HCT116 (cell line): ENCODE data around the gene MOV10L1.

Experiments
- ELF1 ChIP-seq: IDR thresholded peaks from 2 replicates; pipeline ENCODE4 v1.6.1; 2012; ENCODE audit warnings: low read depth, borderline replicate concordance
- EZH2 ChIP-seq: fragments of 200-600 bp; sonication (generic); IDR thresholded peaks from 2 replicates; pipeline ENCODE4 v1.6.1; 2017; ENCODE audit warnings: antibody characterized with exemption, mixed run types
- FOSL1 ChIP-seq: IDR thresholded peaks from 2 replicates; pipeline ENCODE4 v1.6.1; 2012; ENCODE audit warnings: low read depth
- JUND ChIP-seq: IDR thresholded peaks from 2 replicates; pipeline ENCODE4 v1.6.1; 2012
- POLR2A ChIP-seq: IDR thresholded peaks from 2 replicates; pipeline ENCODE4 v1.7.0; 2011; ENCODE audit warnings: borderline replicate concordance; ENCODE audit not compliant: insufficient read depth, insufficient read length; ENCODE audit errors: extremely low read depth
- POLR2AphosphoS5 ChIP-seq: IDR thresholded peaks from 2 replicates; pipeline ENCODE4 v1.6.1; 2011; ENCODE audit warnings: mild to moderate bottlenecking, low read depth, low read length, moderate library complexity
- SP1 ChIP-seq: IDR thresholded peaks from 2 replicates; pipeline ENCODE4 v1.6.1; 2012; ENCODE audit warnings: low read depth
- SRF ChIP-seq: IDR thresholded peaks from 2 replicates; pipeline ENCODE4 v1.6.1; 2012; ENCODE audit warnings: low read depth
- YY1 ChIP-seq: IDR thresholded peaks from 2 replicates; pipeline ENCODE4 v1.6.1; 2011; ENCODE audit warnings: low read length, low read depth, moderate library complexity, mild to moderate bottlenecking; ENCODE audit not compliant: insufficient replicate concordance; ENCODE audit errors: extremely low read depth
- ZNF274 ChIP-seq: fragments of 200-500 bp; sonication (Bioruptor generic); IDR thresholded peaks from 2 replicates; pipeline ENCODE4 v1.6.1; 2014; ENCODE audit warnings: mild to moderate bottlenecking, low read depth, low read length, inconsistent platforms
- TF ChIP-seq, protein P1 (sequence below): IDR thresholded peaks from 2 replicates; pipeline ENCODE4 v1.6.1; 2012
- TF ChIP-seq, protein P2 (sequence below), 3 experiments: fragments of 200-600 bp in 1 of 3; sonication (generic) in 1 of 3; IDR thresholded peaks in 2 of 3; conservative IDR thresholded peaks in 1 of 3; 2 replicates each; pipeline ENCODE4 v1.5.1; 2012 to 2017; ENCODE audit warnings: low read depth in 2 of 3, low read length in 2 of 3, antibody characterized with exemption in 1 of 3, borderline replicate concordance in 1 of 3, control low read depth in 1 of 3, mild to moderate bottlenecking in 1 of 3, mixed read lengths in 1 of 3, mixed run types in 1 of 3, moderate library complexity in 1 of 3; ENCODE audit not compliant: insufficient read depth in 1 of 3
- TF ChIP-seq, protein P3 (sequence below): IDR thresholded peaks from 2 replicates; pipeline ENCODE4 v1.6.1; 2011; ENCODE audit warnings: mild to moderate bottlenecking, low read length, moderate library complexity; ENCODE audit not compliant: insufficient replicate concordance; ENCODE audit errors: extremely low read depth
- TF ChIP-seq, protein P4 (sequence below): IDR thresholded peaks from 2 replicates; pipeline ENCODE4 v1.6.1; 2012

DNA sequence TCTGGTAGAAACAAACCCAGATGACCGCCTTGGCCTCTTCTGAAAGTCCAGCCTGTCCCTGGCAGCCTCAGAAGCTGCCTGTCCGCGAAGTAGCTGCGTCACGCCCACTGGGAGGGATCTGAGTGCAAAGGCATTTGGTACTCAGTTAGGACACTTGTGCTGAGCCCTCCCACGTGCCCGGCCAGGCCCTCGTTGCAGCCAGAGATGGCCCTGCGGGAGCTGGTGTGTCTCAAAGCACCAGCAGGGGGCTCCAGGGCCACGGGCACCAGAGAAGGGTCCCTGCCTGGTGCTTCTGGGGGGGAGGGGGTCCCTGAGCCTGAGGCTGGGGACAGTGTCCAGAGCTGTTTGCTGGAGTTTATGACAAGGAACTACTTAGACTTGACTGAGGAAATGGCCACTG, 116.8 kb downstream of the MOV10L1 start:
- TF ChIP-seq, protein P1, sequence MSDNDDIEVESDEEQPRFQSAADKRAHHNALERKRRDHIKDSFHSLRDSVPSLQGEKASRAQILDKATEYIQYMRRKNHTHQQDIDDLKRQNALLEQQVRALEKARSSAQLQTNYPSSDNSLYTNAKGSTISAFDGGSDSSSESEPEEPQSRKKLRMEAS = no peak
- no peak for TF ChIP-seq POLR2A
- TF ChIP-seq, protein P2, sequence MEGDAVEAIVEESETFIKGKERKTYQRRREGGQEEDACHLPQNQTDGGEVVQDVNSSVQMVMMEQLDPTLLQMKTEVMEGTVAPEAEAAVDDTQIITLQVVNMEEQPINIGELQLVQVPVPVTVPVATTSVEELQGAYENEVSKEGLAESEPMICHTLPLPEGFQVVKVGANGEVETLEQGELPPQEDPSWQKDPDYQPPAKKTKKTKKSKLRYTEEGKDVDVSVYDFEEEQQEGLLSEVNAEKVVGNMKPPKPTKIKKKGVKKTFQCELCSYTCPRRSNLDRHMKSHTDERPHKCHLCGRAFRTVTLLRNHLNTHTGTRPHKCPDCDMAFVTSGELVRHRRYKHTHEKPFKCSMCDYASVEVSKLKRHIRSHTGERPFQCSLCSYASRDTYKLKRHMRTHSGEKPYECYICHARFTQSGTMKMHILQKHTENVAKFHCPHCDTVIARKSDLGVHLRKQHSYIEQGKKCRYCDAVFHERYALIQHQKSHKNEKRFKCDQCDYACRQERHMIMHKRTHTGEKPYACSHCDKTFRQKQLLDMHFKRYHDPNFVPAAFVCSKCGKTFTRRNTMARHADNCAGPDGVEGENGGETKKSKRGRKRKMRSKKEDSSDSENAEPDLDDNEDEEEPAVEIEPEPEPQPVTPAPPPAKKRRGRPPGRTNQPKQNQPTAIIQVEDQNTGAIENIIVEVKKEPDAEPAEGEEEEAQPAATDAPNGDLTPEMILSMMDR (IDR thresholded peaks at IDR 0.05 in 2 of 3, conservative IDR thresholded peaks at IDR 0.05 in 1 of 3; ENCODE audit: borderline replicate concordance in 1 of 3, insufficient read depth in 1 of 3, low read depth in 2 of 3, low read length in 2 of 3) = peak in 2 of 3 experiments; percentile 64 to 71; a peak in 5 of 6 replicates
- no peak for TF ChIP-seq POLR2AphosphoS5
- TF ChIP-seq ZNF274 = no peak
- TF ChIP-seq, protein P3, sequence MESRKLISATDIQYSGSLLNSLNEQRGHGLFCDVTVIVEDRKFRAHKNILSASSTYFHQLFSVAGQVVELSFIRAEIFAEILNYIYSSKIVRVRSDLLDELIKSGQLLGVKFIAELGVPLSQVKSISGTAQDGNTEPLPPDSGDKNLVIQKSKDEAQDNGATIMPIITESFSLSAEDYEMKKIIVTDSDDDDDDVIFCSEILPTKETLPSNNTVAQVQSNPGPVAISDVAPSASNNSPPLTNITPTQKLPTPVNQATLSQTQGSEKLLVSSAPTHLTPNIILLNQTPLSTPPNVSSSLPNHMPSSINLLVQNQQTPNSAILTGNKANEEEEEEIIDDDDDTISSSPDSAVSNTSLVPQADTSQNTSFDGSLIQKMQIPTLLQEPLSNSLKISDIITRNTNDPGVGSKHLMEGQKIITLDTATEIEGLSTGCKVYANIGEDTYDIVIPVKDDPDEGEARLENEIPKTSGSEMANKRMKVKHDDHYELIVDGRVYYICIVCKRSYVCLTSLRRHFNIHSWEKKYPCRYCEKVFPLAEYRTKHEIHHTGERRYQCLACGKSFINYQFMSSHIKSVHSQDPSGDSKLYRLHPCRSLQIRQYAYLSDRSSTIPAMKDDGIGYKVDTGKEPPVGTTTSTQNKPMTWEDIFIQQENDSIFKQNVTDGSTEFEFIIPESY = no peak
- no peak for TF ChIP-seq SP1
- TF ChIP-seq JUND = no peak
- no peak for TF ChIP-seq ELF1
- no peak for TF ChIP-seq SRF
- no peak for TF ChIP-seq FOSL1
- TF ChIP-seq, protein P4, sequence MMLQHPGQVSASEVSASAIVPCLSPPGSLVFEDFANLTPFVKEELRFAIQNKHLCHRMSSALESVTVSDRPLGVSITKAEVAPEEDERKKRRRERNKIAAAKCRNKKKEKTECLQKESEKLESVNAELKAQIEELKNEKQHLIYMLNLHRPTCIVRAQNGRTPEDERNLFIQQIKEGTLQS = no peak
- no peak for TF ChIP-seq EZH2
- no peak for TF ChIP-seq YY1
